ENCODE results near the gene LRP11. TPM values are rescaled to one million over a fixed set of nuclear protein-coding genes. Genes with fewer than 3 reads are reported as not detected.

LRP11 gene
- total and polyA plus RNA-seq, 5 donors from 2014 or later, result 0.42 to 1.3 (median 0.64) TPM

GRCh38 chr6:149783551-149783950 lies 80.6 kb downstream of the LRP11 start:
- Mint-ChIP-seq H3K27me3 (no peaks in the 10 kb centered on the region), H3K27ac (peak overlapping the region in 1 of 3 donors; percentile 16), H3K9me3 (no peaks in the 10 kb centered on the region), H3K4me1 (peaks cover 0 to 18% (median 4%) of the 10 kb centered on the region in 4 donors), H3K4me3 (no peak overlapping the region), H3K36me3 (peaks cover 27% of the 10 kb centered on the region)
- Histone ChIP-seq H3K4me3 (ENCODE audit: low read depth, low read length) (no peak overlapping the region), H3K36me3 (ENCODE audit: control insufficient read depth, insufficient read depth, low read length) (peaks cover 28% of the 10 kb centered on the region), H3K27me3 (ENCODE audit: control insufficient read depth, insufficient read depth, low read length) (no peaks in the 10 kb centered on the region), H3K27ac (ENCODE audit: insufficient read depth, low read length, poor library complexity, severe bottlenecking) (no peak overlapping the region), H3K4me1 (ENCODE audit: control insufficient read depth, insufficient read depth, low read length, poor library complexity, severe bottlenecking) (no peaks in the 10 kb centered on the region), H3K9me3 (ENCODE audit: control insufficient read depth in 2 of 2, low read length in 2 of 2) (no peaks in the 10 kb centered on the region)
- no peak for DNase-seq
- ATAC-seq (ENCODE audit: low read depth in 2 of 2), result no peak

GRCh38 chr6:149782337-149782736 lies 81.8 kb downstream of the LRP11 start:
- Mint-ChIP-seq H3K27ac (peak overlapping the region in 1 of 3 donors; percentile 18), H3K4me3 (no peak overlapping the region), H3K36me3 (peaks cover 27% of the 10 kb centered on the region)

GRCh38 chr6:149781715-149782114 lies 82.4 kb downstream of the LRP11 start:
- ATAC-seq (ENCODE audit: low read depth in 2 of 2) (no peak), DNase-seq (no peak)
- H3K4me1 Mint-ChIP-seq, result peaks cover 0 to 13% (median 4%) of the 10 kb centered on the region in 4 donors
- H3K9me3 Mint-ChIP-seq, result no peaks in the 10 kb centered on the region
- no peak overlapping the region for H3K27ac ChIP-seq (ENCODE audit: insufficient read depth, low read length, poor library complexity, severe bottlenecking)
- H3K4me3 ChIP-seq (ENCODE audit: low read depth, low read length), result no peak overlapping the region
- no peaks in the 10 kb centered on the region for H3K9me3 ChIP-seq (ENCODE audit: control insufficient read depth in 2 of 2, low read length in 2 of 2)
- H3K27me3 ChIP-seq (ENCODE audit: control insufficient read depth, insufficient read depth, low read length), result no peaks in the 10 kb centered on the region
- peaks cover 27% of the 10 kb centered on the region for H3K36me3 Mint-ChIP-seq
- H3K27me3 Mint-ChIP-seq, result no peaks in the 10 kb centered on the region
- peaks cover 30% of the 10 kb centered on the region for H3K36me3 ChIP-seq (ENCODE audit: control insufficient read depth, insufficient read depth, low read length)
- H3K4me1 ChIP-seq (ENCODE audit: control insufficient read depth, insufficient read depth, low read length, poor library complexity, severe bottlenecking), result no peaks in the 10 kb centered on the region
- H3K27ac Mint-ChIP-seq, result no peak overlapping the region
- no peak overlapping the region for H3K4me3 Mint-ChIP-seq

More at GRCh38 chr6:149782337-149782736, 81.8 kb downstream of the LRP11 start:
- no peaks in the 10 kb centered on the region for H3K9me3 Mint-ChIP-seq
- Histone ChIP-seq H3K9me3 (ENCODE audit: control insufficient read depth in 2 of 2, low read length in 2 of 2) (no peaks in the 10 kb centered on the region), H3K27me3 (ENCODE audit: control insufficient read depth, insufficient read depth, low read length) (no peaks in the 10 kb centered on the region), H3K4me3 (ENCODE audit: low read depth, low read length) (no peak overlapping the region), H3K27ac (ENCODE audit: insufficient read depth, low read length, poor library complexity, severe bottlenecking) (no peak overlapping the region), H3K36me3 (ENCODE audit: control insufficient read depth, insufficient read depth, low read length) (peaks cover 30% of the 10 kb centered on the region), H3K4me1 (ENCODE audit: control insufficient read depth, insufficient read depth, low read length, poor library complexity, severe bottlenecking) (no peaks in the 10 kb centered on the region)
- H3K4me1 Mint-ChIP-seq, result peaks cover 0 to 13% (median 4%) of the 10 kb centered on the region in 4 donors
- no peaks in the 10 kb centered on the region for H3K27me3 Mint-ChIP-seq
- ATAC-seq (ENCODE audit: low read depth in 2 of 2) (no peak), DNase-seq (no peak)

GRCh38 chr6:149779644-149779963 lies 84.6 kb downstream of the LRP11 start:
- H3K4me3 ChIP-seq (ENCODE audit: low read depth, low read length), result no peak overlapping the region
- no peaks in the 10 kb centered on the region for H3K27me3 ChIP-seq (ENCODE audit: control insufficient read depth, insufficient read depth, low read length)
- Mint-ChIP-seq H3K27ac (no peak overlapping the region), H3K4me3 (no peak overlapping the region), H3K27me3 (no peaks in the 10 kb centered on the region), H3K36me3 (peaks cover 30% of the 10 kb centered on the region), H3K4me1 (peaks cover 0 to 13% (median 4%) of the 10 kb centered on the region in 4 donors), H3K9me3 (no peaks in the 10 kb centered on the region)
- peaks cover 36% of the 10 kb centered on the region for H3K36me3 ChIP-seq (ENCODE audit: control insufficient read depth, insufficient read depth, low read length)
- no peak overlapping the region for H3K27ac ChIP-seq (ENCODE audit: insufficient read depth, low read length, poor library complexity, severe bottlenecking)
- no peak for DNase-seq
- no peaks in the 10 kb centered on the region for H3K4me1 ChIP-seq (ENCODE audit: control insufficient read depth, insufficient read depth, low read length, poor library complexity, severe bottlenecking)
- no peak for ATAC-seq (ENCODE audit: low read depth in 2 of 2)
- H3K9me3 ChIP-seq (ENCODE audit: control insufficient read depth in 2 of 2, low read length in 2 of 2), result no peaks in the 10 kb centered on the region

GRCh38 chr6:149777624-149778023 lies 86.5 kb downstream of the LRP11 start:
- no peak for ATAC-seq (ENCODE audit: low read depth in 2 of 2)
- Mint-ChIP-seq H3K27ac (no peak overlapping the region), H3K4me1 (peaks cover 0 to 10% (median 4%) of the 10 kb centered on the region in 4 donors)

GRCh38 chr6:149771925-149772324 lies 92.2 kb downstream of the LRP11 start:
- peaks cover 5 to 8% (median 6%) of the 10 kb centered on the region in 4 donors for H3K4me1 Mint-ChIP-seq
- H3K27ac Mint-ChIP-seq, result no peak overlapping the region
- peaks cover 21% of the 10 kb centered on the region for H3K36me3 Mint-ChIP-seq

More at GRCh38 chr6:149777624-149778023, 86.5 kb downstream of the LRP11 start:
- Histone ChIP-seq H3K36me3 (ENCODE audit: control insufficient read depth, insufficient read depth, low read length) (peaks cover 41% of the 10 kb centered on the region), H3K27ac (ENCODE audit: insufficient read depth, low read length, poor library complexity, severe bottlenecking) (no peak overlapping the region), H3K4me3 (ENCODE audit: low read depth, low read length) (no peak overlapping the region), H3K4me1 (ENCODE audit: control insufficient read depth, insufficient read depth, low read length, poor library complexity, severe bottlenecking) (no peaks in the 10 kb centered on the region), H3K27me3 (ENCODE audit: control insufficient read depth, insufficient read depth, low read length) (no peaks in the 10 kb centered on the region), H3K9me3 (ENCODE audit: control insufficient read depth in 2 of 2, low read length in 2 of 2) (no peaks in the 10 kb centered on the region)
- Mint-ChIP-seq H3K4me3 (no peak overlapping the region), H3K27me3 (no peaks in the 10 kb centered on the region), H3K9me3 (no peaks in the 10 kb centered on the region), H3K36me3 (peaks cover 20% of the 10 kb centered on the region)
- DNase-seq, result no peak

GRCh38 chr6:149771185-149771584 lies 93.0 kb downstream of the LRP11 start:
- Mint-ChIP-seq H3K4me1 (peaks cover 5 to 11% (median 8%) of the 10 kb centered on the region in 4 donors), H3K27me3 (no peaks in the 10 kb centered on the region), H3K36me3 (peaks cover 27% of the 10 kb centered on the region), H3K27ac (peak overlapping the region in 2 of 3 donors; percentile 6 to 20), H3K4me3 (no peak overlapping the region), H3K9me3 (peaks cover 0 to 3% (median under 1%) of the 10 kb centered on the region in 7 donors)
- ATAC-seq (ENCODE audit: low read depth in 2 of 2) (no peak), DNase-seq (no peak)
- Histone ChIP-seq H3K27ac (ENCODE audit: insufficient read depth, low read length, poor library complexity, severe bottlenecking) (no peak overlapping the region), H3K4me3 (ENCODE audit: low read depth, low read length) (no peak overlapping the region), H3K27me3 (ENCODE audit: control insufficient read depth, insufficient read depth, low read length) (no peaks in the 10 kb centered on the region), H3K4me1 (ENCODE audit: control insufficient read depth, insufficient read depth, low read length, poor library complexity, severe bottlenecking) (no peaks in the 10 kb centered on the region), H3K36me3 (ENCODE audit: control insufficient read depth, insufficient read depth, low read length) (peaks cover 37% of the 10 kb centered on the region), H3K9me3 (ENCODE audit: control insufficient read depth in 2 of 2, low read length in 2 of 2) (peaks cover 0 to under 1% of the 10 kb centered on the region in 2 experiments)

More at GRCh38 chr6:149771925-149772324, 92.2 kb downstream of the LRP11 start:
- no peaks in the 10 kb centered on the region for H3K27me3 ChIP-seq (ENCODE audit: control insufficient read depth, insufficient read depth, low read length)
- peak in 1 of 3 donors; percentile 21 for DNase-seq
- Mint-ChIP-seq H3K27me3 (no peaks in the 10 kb centered on the region), H3K9me3 (no peaks in the 10 kb centered on the region), H3K4me3 (no peak overlapping the region)
- H3K4me3 ChIP-seq (ENCODE audit: low read depth, low read length), result no peak overlapping the region
- H3K9me3 ChIP-seq (ENCODE audit: control insufficient read depth in 2 of 2, low read length in 2 of 2), result no peaks in the 10 kb centered on the region
- ATAC-seq (ENCODE audit: low read depth in 2 of 2), result no peak
- H3K4me1 ChIP-seq (ENCODE audit: control insufficient read depth, insufficient read depth, low read length, poor library complexity, severe bottlenecking), result no peaks in the 10 kb centered on the region
- H3K27ac ChIP-seq (ENCODE audit: insufficient read depth, low read length, poor library complexity, severe bottlenecking), result peak overlapping the region; percentile 44
- H3K36me3 ChIP-seq (ENCODE audit: control insufficient read depth, insufficient read depth, low read length), result peaks cover 33% of the 10 kb centered on the region

- no peak for ATAC-seq (ENCODE audit: low read depth in 2 of 2)
- Histone ChIP-seq H3K4me1 (ENCODE audit: control insufficient read depth, insufficient read depth, low read length, poor library complexity, severe bottlenecking) (no peaks in the 10 kb centered on the region), H3K36me3 (ENCODE audit: control insufficient read depth, insufficient read depth, low read length) (peaks cover 38% of the 10 kb centered on the region), H3K27ac (ENCODE audit: insufficient read depth, low read length, poor library complexity, severe bottlenecking) (no peak overlapping the region), H3K27me3 (ENCODE audit: control insufficient read depth, insufficient read depth, low read length) (no peaks in the 10 kb centered on the region), H3K4me3 (ENCODE audit: low read depth, low read length) (no peak overlapping the region), H3K9me3 (ENCODE audit: control insufficient read depth in 2 of 2, low read length in 2 of 2) (peaks cover 0 to 4% of the 10 kb centered on the region in 2 experiments)
- Mint-ChIP-seq H3K27ac (no peak overlapping the region), H3K36me3 (peaks cover 28% of the 10 kb centered on the region), H3K27me3 (no peaks in the 10 kb centered on the region), H3K4me1 (peaks cover 5 to 13% (median 8%) of the 10 kb centered on the region in 4 donors), H3K9me3 (peaks cover 0 to 6% (median 4%) of the 10 kb centered on the region in 7 donors), H3K4me3 (no peak overlapping the region)
- DNase-seq, result no peak
Observed at GRCh38 chr6:149769676-149770075, 94.5 kb downstream of the LRP11 start.

Measured in CD4-positive, CD25-positive, alpha-beta regulatory T cell (primary cell).